HG02943 (cell line): Measurements from ENCODE around the gene RAPGEF1.
"Not testable (repeated sequence)": the region's sequence is repeated elsewhere in the genome, so short reads cannot be mapped to it uniquely, and the experiment has no call there.

Experiments used
- ATAC-seq: cut with Tn5 transposase; IDR thresholded peaks from one replicate; pipeline ENCODE4 v1.9.1; 2021; ENCODE audit warnings: mild to moderate bottlenecking, low read depth, moderate library complexity; ENCODE audit not compliant: unreplicated experiment

RAPGEF1 gene

GRCh38 chr9:131739959-131740648, at the start of gene RAPGEF1:
TSS of gene RAPGEF1 (minus strand) at chr9:131740076. CDS start at chr9:131739830, 246 bp downstream.
- no peak for ATAC-seq

GRCh38 chr9:131788851-131789250, 49.0 kb upstream of the RAPGEF1 start:
- ATAC-seq, result no peak

GRCh38 chr9:131787838-131788237, 48.0 kb upstream of the RAPGEF1 start:
- no peak for ATAC-seq

- no peak for ATAC-seq
Measured at GRCh38 chr9:131784748-131785501, 45.0 kb upstream of the RAPGEF1 start.

- ATAC-seq, result no peak
Measured at GRCh38 chr9:131781069-131781468, 41.2 kb upstream of the RAPGEF1 start.

GRCh38 chr9:131776473-131776872, 36.6 kb upstream of the RAPGEF1 start:
- ATAC-seq, result no peak

GRCh38 chr9:131776036-131776435, 36.2 kb upstream of the RAPGEF1 start:
- ATAC-seq, result no peak

- ATAC-seq, result no peak
Measured at GRCh38 chr9:131774636-131775035, 34.8 kb upstream of the RAPGEF1 start.

- no peak for ATAC-seq
Measured at GRCh38 chr9:131773911-131774379, 34.1 kb upstream of the RAPGEF1 start.

- no peak for ATAC-seq
Measured at GRCh38 chr9:131772940-131773339, 33.1 kb upstream of the RAPGEF1 start.

GRCh38 chr9:131771646-131772045, 31.8 kb upstream of the RAPGEF1 start:
- ATAC-seq, result no peak

GRCh38 chr9:131769361-131769760, 29.5 kb upstream of the RAPGEF1 start:
- no peak for ATAC-seq

- no peak for ATAC-seq
Measured at GRCh38 chr9:131764568-131764967, 24.7 kb upstream of the RAPGEF1 start.

GRCh38 chr9:131762356-131762932, 22.6 kb upstream of the RAPGEF1 start:
- ATAC-seq, result no peak

GRCh38 chr9:131759017-131759647, 19.3 kb upstream of the RAPGEF1 start:
- ATAC-seq, result no peak

GRCh38 chr9:131757549-131757948, 17.7 kb upstream of the RAPGEF1 start:
- no peak for ATAC-seq

- ATAC-seq, result no peak
Measured at GRCh38 chr9:131755541-131756198, 15.8 kb upstream of the RAPGEF1 start.

- ATAC-seq, result no peak
Measured at GRCh38 chr9:131754846-131755245, 15.0 kb upstream of the RAPGEF1 start.

- not testable (repeated sequence) for ATAC-seq
Measured at GRCh38 chr9:131753751-131754150, 13.9 kb upstream of the RAPGEF1 start.

- ATAC-seq, result no peak
Measured at GRCh38 chr9:131752231-131752884, 12.5 kb upstream of the RAPGEF1 start.
